ENCODE measurements around the gene TPRKB.
A peak's percentile ranks its signal among the peaks of the same experiment; 100 is the strongest.
"Not testable (repeated sequence)": the region's sequence is repeated elsewhere in the genome, so short reads cannot be mapped to it uniquely, and the experiment has no call there.

Gene TPRKB

GRCh38 chr2:73736855-73737779 lies at the start of gene TPRKB:
Gene TPRKB (minus strand): TSS chr2:73737345. CDS start chr2:73734569, 2,776 bp downstream.
- DNase-seq (ENCODE audit: low read depth in 3 of 3) = peak; percentile 88 to 97 (median 94)

- DNase-seq (ENCODE audit: low read depth in 3 of 3) = not testable (repeated sequence)
These were observed 46.7 kb upstream of the TPRKB start, which contains the start of gene C2orf78 for GRCh38 chr2:73783883-73784282. Gene C2orf78 (plus strand): TSS chr2:73784183. CDS start chr2:73784310, 127 bp downstream.

DNA sequence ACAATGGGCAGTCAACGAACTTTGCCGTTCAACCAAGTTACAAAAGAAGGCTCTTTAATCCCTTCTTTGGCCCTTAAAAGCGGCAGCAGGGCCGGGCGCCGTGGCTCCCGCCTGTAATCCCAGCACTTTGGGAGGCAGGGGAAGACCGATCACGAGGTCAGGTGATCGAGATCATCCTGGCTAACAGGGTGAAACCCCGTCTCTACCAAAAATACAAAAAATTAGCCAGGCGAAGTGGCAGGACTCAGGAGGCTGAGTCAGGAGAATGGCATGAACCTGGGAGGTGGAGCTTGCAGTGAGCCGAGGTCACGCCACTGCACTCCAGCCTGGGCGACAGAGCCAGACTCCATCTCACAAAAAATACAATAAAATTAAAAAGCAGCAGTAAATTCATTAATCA lies 46.3 kb upstream of the TPRKB start:
- not testable (repeated sequence) for DNase-seq (ENCODE audit: low read depth in 3 of 3)

- DNase-seq (ENCODE audit: low read depth in 3 of 3) = no peak
These were observed 43.1 kb upstream of the TPRKB start for GRCh38 chr2:73780237-73780582.

- peak; percentile 89 to 94 (median 94) for DNase-seq (ENCODE audit: low read depth in 3 of 3)
These were observed 42.5 kb upstream of the TPRKB start, which contains the start of gene DUSP11 for GRCh38 chr2:73779467-73780236. Gene DUSP11 (minus strand): TSS chr2:73780103. CDS start chr2:73779974, 129 bp downstream.

- not testable (repeated sequence) for DNase-seq (ENCODE audit: low read depth in 3 of 3)
These were observed 41.8 kb upstream of the TPRKB start for GRCh38 chr2:73778867-73779466.

DNA sequence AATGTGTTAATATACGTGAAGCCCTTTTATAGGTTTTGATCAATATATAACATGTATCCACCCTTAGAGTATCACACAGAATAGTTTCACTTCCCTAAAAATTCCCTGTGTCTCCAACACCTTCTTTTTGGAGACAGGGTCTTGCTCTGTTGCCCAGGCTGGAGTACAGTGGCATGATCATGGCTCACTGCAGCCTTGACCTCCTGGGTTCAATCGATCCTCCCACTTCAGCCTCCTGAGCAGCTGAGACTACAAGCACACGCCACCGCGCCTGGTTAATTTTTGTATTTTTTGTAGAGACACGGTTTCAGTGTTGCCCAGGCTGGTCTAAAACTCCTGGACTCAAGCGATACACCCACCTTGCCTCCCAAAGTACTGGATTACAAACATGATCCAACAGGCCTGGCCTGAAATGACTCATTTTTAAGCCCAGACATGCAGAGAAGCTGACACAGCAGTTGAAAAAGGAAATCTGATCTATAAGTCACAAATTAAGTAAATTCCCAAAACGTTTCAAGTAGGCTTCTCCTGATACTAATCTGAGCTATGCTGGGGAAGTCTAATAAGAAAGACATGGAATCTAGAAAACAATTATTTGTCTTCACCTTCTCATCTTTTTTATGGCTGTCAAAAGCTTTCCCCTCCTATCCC lies 39.8 kb upstream of the TPRKB start:
- DNase-seq (ENCODE audit: low read depth in 3 of 3) = no peak

DNA sequence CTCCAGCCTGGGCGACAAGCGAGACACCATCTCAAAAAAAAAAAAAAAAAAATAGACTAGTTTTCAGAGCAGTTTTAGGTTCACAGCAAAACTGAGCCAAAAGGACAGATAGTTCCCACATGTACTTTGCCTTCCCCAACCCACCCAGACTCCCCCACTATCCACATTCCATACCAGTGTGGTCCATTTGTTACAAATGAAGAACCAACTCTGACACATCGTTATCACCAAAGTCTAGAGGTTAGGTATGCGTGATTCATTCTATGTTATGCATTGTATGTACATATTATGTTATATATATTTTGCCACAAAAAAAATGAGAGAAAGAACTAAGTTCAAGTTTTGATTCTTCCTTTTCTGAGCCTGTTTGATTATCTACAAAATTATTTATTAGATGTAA lies 39.2 kb upstream of the TPRKB start:
- DNase-seq (ENCODE audit: low read depth in 3 of 3) = no peak

DNA sequence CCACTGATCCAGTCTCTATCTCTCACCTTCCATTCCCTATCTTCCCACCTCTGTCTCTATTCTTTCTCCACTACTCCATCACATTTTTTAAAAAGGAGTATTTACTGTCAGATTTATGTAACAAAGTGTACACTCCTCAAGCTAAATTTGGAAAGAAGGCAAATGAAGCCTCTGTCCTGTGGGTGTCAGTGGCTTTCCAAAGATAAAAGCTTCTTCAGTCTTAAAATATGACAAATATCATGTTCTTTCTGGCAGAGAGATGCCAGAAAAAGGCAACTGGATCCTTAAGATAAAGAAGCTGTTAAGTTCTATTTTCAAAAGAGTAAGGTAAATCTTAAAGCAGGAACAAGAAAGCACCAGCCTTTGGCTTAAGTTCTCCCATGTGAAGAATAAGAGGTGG lies 35.7 kb upstream of the TPRKB start:
- no peak for DNase-seq (ENCODE audit: low read depth in 3 of 3)

GRCh38 chr2:73770725-73771124 lies 33.6 kb upstream of the TPRKB start:
- DNase-seq (ENCODE audit: low read depth in 3 of 3) = no peak

- DNase-seq (ENCODE audit: low read depth in 3 of 3) = no peak
These were observed 29.8 kb upstream of the TPRKB start for GRCh38 chr2:73766994-73767393.

- DNase-seq (ENCODE audit: low read depth in 3 of 3) = no peak
These were observed 29.2 kb upstream of the TPRKB start for GRCh38 chr2:73766349-73766748.

DNA sequence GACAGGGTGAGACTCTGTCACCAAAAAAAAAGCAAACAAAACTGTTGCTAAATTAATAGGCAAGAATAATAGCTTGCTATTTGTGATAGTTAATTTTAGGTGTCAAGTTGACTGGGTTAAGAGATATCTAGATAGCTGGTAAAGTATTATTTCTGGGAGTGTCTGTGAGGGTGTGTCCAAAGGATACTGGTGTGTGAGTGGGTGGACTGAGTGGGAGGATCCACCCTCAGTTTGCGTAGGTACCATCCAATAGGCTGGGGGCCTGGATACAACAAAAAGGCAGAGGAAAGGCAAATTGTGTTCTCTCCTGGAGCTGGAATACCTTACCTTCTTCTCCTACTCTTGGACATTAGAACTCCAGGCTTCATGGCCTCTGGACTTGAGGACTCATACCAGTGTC lies 27.8 kb upstream of the TPRKB start:
- DNase-seq (ENCODE audit: low read depth in 3 of 3) = no peak

- no peak for DNase-seq (ENCODE audit: low read depth in 3 of 3)
These were observed 25.4 kb upstream of the TPRKB start for GRCh38 chr2:73762571-73762970.

GRCh38 chr2:73759904-73760303 lies 22.8 kb upstream of the TPRKB start:
- DNase-seq (ENCODE audit: low read depth in 3 of 3) = no peak

- no peak for DNase-seq (ENCODE audit: low read depth in 3 of 3)
These were observed 22.2 kb upstream of the TPRKB start for GRCh38 chr2:73759285-73759764.

GRCh38 chr2:73754332-73754731 lies 17.2 kb upstream of the TPRKB start:
- not testable (repeated sequence) for DNase-seq (ENCODE audit: low read depth in 3 of 3)

- DNase-seq (ENCODE audit: low read depth in 3 of 3) = no peak
These were observed 12.2 kb upstream of the TPRKB start for GRCh38 chr2:73749314-73749713.

DNA sequence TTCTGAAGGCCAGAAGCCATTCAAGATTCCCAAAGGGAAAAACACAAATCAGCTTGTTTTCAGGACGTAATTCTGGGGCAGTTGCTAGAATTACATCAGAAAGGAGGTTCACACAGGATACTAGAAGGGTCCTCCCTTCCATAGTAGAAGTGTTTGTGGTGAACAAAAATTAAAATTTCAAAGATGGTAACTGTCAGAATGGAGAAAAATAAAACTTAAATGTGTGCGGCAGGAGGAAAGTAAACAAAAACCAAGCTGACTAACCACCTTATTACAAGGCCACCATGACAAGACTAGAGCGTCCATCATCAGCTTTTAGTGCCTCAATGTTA lies 9.7 kb upstream of the TPRKB start:
- DNase-seq (ENCODE audit: low read depth in 3 of 3) = no peak

DNA sequence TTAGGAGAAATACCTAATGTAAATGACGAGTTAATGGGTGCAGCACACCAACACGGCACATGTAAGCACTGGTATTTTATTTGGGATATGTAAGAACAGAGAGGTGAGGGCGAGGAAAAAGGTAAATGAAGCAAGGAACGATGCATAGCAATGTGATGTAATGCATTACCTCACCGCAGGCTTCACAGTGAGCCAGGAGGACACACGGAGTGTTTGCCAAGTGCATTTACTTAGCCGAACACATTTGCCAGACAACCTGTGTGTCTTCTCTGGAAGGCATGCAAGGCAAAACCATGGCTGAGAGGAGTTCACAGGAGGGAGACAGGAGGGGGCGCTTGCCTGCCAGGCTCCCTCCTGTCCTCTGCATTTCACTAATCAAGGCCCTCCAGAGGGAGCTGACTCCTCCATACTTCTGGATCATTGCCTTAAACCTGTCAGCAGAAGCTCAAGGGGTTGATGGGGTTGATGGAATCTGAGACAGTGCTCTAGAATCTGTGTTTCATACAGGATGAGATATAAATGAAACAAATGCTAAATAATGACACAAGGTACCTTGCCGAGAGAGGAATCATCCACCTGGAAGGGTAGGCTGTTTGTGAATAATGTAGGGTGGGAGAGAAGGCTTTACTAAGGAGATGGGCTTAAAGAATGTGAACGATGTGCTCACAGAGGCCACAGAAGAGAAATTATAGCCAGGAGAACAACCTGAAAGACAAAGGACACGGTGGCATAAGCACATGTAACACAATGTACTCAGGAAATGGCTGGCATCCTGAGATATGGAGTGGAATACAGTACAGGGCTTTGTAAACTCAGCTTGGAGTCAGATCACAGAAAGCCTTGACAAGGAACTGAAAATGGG lies 9.1 kb upstream of the TPRKB start:
- no peak for DNase-seq (ENCODE audit: low read depth in 3 of 3)

DNA sequence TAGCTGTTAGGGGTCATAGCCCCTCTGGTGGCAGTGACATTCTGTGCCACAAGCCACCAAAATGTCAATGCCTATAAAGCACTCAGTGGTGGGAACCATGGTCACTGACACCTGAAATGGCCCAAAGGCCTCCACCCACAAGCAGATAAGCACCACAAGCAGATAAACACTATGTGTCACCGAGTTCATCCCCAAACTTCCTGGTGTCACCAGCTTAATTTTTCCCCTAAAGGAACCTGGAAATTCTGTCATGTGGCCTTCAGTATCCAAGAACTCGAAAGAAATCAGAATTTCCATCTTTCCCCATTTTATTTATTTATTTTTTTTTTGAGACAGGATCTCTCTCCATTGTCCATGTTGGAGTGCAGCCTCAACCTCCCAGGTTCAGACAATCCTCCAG lies 3.6 kb upstream of the TPRKB start:
- DNase-seq (ENCODE audit: low read depth in 3 of 3) = no peak

All from stimulated activated CD4-positive, alpha-beta T cell treated with anti-CD3 and anti-CD28 coated beads, TNF-alpha, amount 100 ng/mL, for 48 hours (primary cell).